Progenitor cell of endocrine pancreas (in vitro differentiated cells): ENCODE results near the gene NUDT8. TPM values are rescaled to one million over a fixed set of nuclear protein-coding genes. Genes with fewer than 3 reads are reported as not detected.
"Not testable (repeated sequence)": the region's sequence is repeated elsewhere in the genome, so short reads cannot be mapped to it uniquely, and the experiment has no call there.

Experiments used
- DNase-seq: peaks from one replicate; pipeline ENCODE4 v3.0.0; 2021; ENCODE audit warnings: low spot score; ENCODE audit not compliant: unreplicated experiment
- H3K27ac Mint-ChIP-seq: 2 replicates; pipeline ENCODE4 v1.8.0; 2021; ENCODE audit warnings: mild to moderate bottlenecking, moderate library complexity, mixed read lengths
- H3K27me3 Mint-ChIP-seq: 2 replicates; pipeline ENCODE4 v1.8.0; 2021; ENCODE audit warnings: mixed read lengths
- H3K36me3 Mint-ChIP-seq: 2 replicates; pipeline ENCODE4 v1.8.0; 2022; ENCODE audit warnings: mixed read lengths; ENCODE audit not compliant: insufficient read depth
- H3K4me1 Mint-ChIP-seq: 2 replicates; pipeline ENCODE4 v1.8.0; 2021; ENCODE audit warnings: low read depth, mixed read lengths
- H3K4me3 Mint-ChIP-seq: 2 replicates; pipeline ENCODE4 v1.8.0; 2021; ENCODE audit warnings: low read depth, mild to moderate bottlenecking, moderate library complexity, mixed read lengths
- H3K9me3 Mint-ChIP-seq: 2 replicates; pipeline ENCODE4 v1.8.0; 2021; ENCODE audit warnings: low read depth, mixed read lengths
- CTCF ChIP-seq: fragments of 200-600 bp; sonication (generic); IDR thresholded peaks from one replicate; pipeline ENCODE4 v1.5.0; 2021; ENCODE audit warnings: antibody characterized with exemption, mild to moderate bottlenecking; ENCODE audit not compliant: unreplicated experiment
- total RNA-seq: library from RNA; stranded (reverse); gene quantifications from 2 replicates; pipeline ENCODE4 v1.2.1, GENCODE V29; 2021

Gene NUDT8
- total RNA-seq, 1 donor from 2014 or later, result 5.1 TPM

- Mint-ChIP-seq H3K27me3 (peaks cover 6% of the 10 kb centered on the region), H3K4me3 (no peak overlapping the region), H3K27ac (no peak overlapping the region), H3K36me3 (peaks cover 2% of the 10 kb centered on the region), H3K9me3 (peaks cover 9% of the 10 kb centered on the region), H3K4me1 (peaks cover 3% of the 10 kb centered on the region)
- DNase-seq, result no peak
- no peak for TF ChIP-seq CTCF
These were observed 29.3 kb downstream of the NUDT8 start for GRCh38 chr11:67600324-67601029.

DNA sequence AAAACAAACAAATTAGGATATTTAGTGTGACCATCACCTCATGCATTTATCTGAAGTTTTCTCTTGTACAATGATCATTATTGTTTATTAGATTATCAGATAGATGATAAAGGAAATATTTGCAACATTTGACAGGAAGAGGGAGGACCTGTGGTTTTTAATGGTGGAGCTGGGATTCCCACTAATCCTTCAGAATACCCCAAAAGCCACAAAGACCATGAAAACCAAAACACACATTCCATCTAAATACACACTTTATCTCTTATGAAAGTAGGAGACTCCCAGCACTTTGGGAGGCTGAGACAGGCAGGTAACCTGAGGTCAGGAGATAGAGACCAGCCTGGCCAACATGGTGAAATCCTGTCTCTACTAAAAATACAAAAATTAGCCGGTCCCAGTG is 30.6 kb downstream of the NUDT8 start:
- Mint-ChIP-seq H3K27me3 (peaks cover under 1% of the 10 kb centered on the region), H3K27ac (no peak overlapping the region), H3K4me3 (no peak overlapping the region), H3K9me3 (peaks cover 9% of the 10 kb centered on the region), H3K36me3 (peaks cover 2% of the 10 kb centered on the region), H3K4me1 (no peaks in the 10 kb centered on the region)
- no peak for TF ChIP-seq CTCF
- DNase-seq, result no peak

DNA sequence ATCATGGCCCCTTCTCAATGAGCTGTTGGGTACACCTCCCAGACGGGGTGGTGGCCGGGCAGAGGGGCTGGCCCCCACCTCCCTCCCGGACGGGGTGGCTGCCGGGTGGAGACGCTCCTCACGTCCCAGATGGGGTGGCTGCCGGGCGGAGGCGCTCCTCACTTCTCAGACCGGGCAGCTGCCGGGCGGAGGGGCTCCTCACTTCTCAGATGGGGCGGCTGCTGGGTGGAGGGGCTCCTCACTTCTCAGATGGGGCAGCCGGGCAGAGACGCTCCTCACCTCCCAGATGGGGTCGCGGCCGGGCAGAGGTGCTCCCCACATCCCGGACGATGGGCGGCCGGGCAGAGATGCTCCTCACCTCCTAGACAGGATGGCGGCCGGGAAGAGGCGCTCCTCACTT is 31.8 kb downstream of the NUDT8 start:
- not testable (repeated sequence) for H3K4me1 Mint-ChIP-seq, H3K27me3 Mint-ChIP-seq, H3K36me3 Mint-ChIP-seq, H3K4me3 Mint-ChIP-seq, H3K9me3 Mint-ChIP-seq, H3K27ac Mint-ChIP-seq, DNase-seq

GRCh38 chr11:67597458-67597857 is 32.3 kb downstream of the NUDT8 start:
- H3K36me3 Mint-ChIP-seq, DNase-seq, H3K4me1 Mint-ChIP-seq, H3K9me3 Mint-ChIP-seq, H3K4me3 Mint-ChIP-seq, H3K27ac Mint-ChIP-seq, H3K27me3 Mint-ChIP-seq: not testable (repeated sequence)

DNA sequence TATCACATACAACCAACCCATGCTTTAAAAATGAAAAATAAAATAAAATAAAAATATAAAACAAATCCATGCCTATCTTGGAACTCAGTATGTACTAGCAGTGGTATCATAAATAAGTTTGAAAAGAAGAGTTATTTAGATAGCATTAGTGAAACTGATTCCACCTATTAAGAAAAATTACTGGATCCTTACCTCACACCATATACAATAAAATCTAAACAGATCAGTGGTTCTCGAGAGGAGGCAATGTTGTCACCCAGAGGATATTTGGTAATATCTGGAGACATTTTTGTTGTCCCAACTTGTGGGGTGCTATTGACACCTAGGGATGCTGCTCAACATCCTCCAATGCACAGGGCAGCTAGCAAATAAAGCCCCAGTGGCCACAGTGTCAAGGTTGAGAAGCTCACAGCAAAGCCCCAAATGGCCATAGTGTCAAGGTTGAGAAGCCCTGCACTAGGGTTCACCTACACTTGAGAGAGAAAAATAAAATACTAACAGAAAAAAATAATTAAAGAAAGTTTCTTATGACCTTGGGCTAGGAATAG is 32.9 kb downstream of the NUDT8 start:
- no peak overlapping the region for H3K27ac Mint-ChIP-seq
- no peaks in the 10 kb centered on the region for H3K27me3 Mint-ChIP-seq
- peaks cover 2% of the 10 kb centered on the region for H3K36me3 Mint-ChIP-seq
- H3K4me3 Mint-ChIP-seq, result no peak overlapping the region
- no peak for TF ChIP-seq CTCF
- no peak for DNase-seq
- peaks cover 2% of the 10 kb centered on the region for H3K4me1 Mint-ChIP-seq
- H3K9me3 Mint-ChIP-seq, result peaks cover 4% of the 10 kb centered on the region

- no peak for TF ChIP-seq CTCF
- H3K4me1 Mint-ChIP-seq, result peaks cover 2% of the 10 kb centered on the region
- no peak overlapping the region for H3K4me3 Mint-ChIP-seq
- H3K27me3 Mint-ChIP-seq, result no peaks in the 10 kb centered on the region
- no peak for DNase-seq
- H3K27ac Mint-ChIP-seq, result no peak overlapping the region
- peaks cover 4% of the 10 kb centered on the region for H3K36me3 Mint-ChIP-seq
- peaks cover 4% of the 10 kb centered on the region for H3K9me3 Mint-ChIP-seq
These were observed 35.3 kb downstream of the NUDT8 start for GRCh38 chr11:67594480-67594879.
